HepG2 (cell line): ENCODE results near the gene SYNGR4. TPM values are rescaled to one million over a fixed set of nuclear protein-coding genes. Genes with fewer than 3 reads are reported as not detected.

Experiments used
- CREB1 ChIP-seq, 2 experiments: fragments of 450-650 bp in 1 of 2; IDR thresholded peaks; 2 replicates each; pipeline ENCODE4 v1.6.1; 2016 to 2017; ENCODE audit warnings: control low read depth in 1 of 2, mild to moderate bottlenecking in 1 of 2, missing compliant biosample characterization in 1 of 2, missing genetic modification characterization in 1 of 2
- CREM ChIP-seq, 2 experiments: sonication (generic) in 1 of 2; formaldehyde crosslinking in 1 of 2; IDR thresholded peaks; 2 replicates each; pipeline versions ENCODE4 v1.4.0 to v1.6.1; 2016 to 2020; ENCODE audit warnings: antibody characterized with exemption in 1 of 2, mild to moderate bottlenecking in 1 of 2, missing genetic modification reagents in 1 of 2
- FOXA1 ChIP-seq, 2 experiments: fragments of 450-650 bp in 1 of 2; sonication (generic) in 1 of 2; formaldehyde crosslinking in 1 of 2; IDR thresholded peaks; 2 replicates each; pipeline versions ENCODE4 v1.4.0 to v1.6.1; 2016 to 2020; ENCODE audit warnings: missing genetic modification reagents in 1 of 2
- HMGXB4 ChIP-seq, 2 experiments: sonication (generic) in 1 of 2; formaldehyde crosslinking in 1 of 2; IDR thresholded peaks; 2 replicates each; pipeline versions ENCODE4 v1.4.0 to v1.6.1; 2018 to 2020; ENCODE audit warnings: missing genetic modification reagents in 2 of 2, borderline replicate concordance in 1 of 2, low read depth in 1 of 2, mild to moderate bottlenecking in 1 of 2, missing biosample characterization in 1 of 2
- JUNB ChIP-seq: sonication (generic); formaldehyde crosslinking; IDR thresholded peaks from 2 replicates; pipeline ENCODE4 v1.8.0; 2022; ENCODE audit warnings: missing genetic modification reagents, mild to moderate bottlenecking, borderline replicate concordance
- KDM2A ChIP-seq: sonication (generic); formaldehyde crosslinking; IDR thresholded peaks from 2 replicates; pipeline ENCODE4 v1.4.0; 2020; ENCODE audit warnings: low read depth, missing genetic modification reagents, borderline replicate concordance
- POLR2G ChIP-seq: fragments of 200-400 bp; formaldehyde crosslinking; IDR thresholded peaks from 2 replicates; pipeline ENCODE4 v1.6.1; 2018; ENCODE audit warnings: mild to moderate bottlenecking, low read depth, low read length, moderate library complexity
- SNAPC4 ChIP-seq: sonication (generic); formaldehyde crosslinking; IDR thresholded peaks from 2 replicates; pipeline ENCODE4 v1.4.0; 2020; ENCODE audit warnings: mild to moderate bottlenecking, missing genetic modification reagents
- TAF1 ChIP-seq: sonication (generic); formaldehyde crosslinking; IDR thresholded peaks from 2 replicates; pipeline ENCODE4 v1.4.0; 2020; ENCODE audit warnings: missing genetic modification reagents
- THAP11 ChIP-seq: IDR thresholded peaks from 2 replicates; pipeline ENCODE4 v1.6.1; 2016; ENCODE audit warnings: missing biosample characterization, missing genetic modification reagents
- ZFX ChIP-seq: sonication (generic); formaldehyde crosslinking; IDR thresholded peaks from 2 replicates; pipeline ENCODE4 v1.4.0; 2020; ENCODE audit warnings: mild to moderate bottlenecking, low read depth, missing genetic modification reagents, moderate library complexity
- ZNF335 ChIP-seq: sonication (generic); formaldehyde crosslinking; IDR thresholded peaks from 2 replicates; pipeline ENCODE4 v1.4.0; 2020; ENCODE audit warnings: missing genetic modification reagents
- polyA plus RNA-seq, 8 experiments: library from polyadenylated mRNA; depleted of rRNA in 3 of 8; stranded (reverse) in 7 of 8; unstranded in 1 of 8; fragments of >200 nt; fragmentation: Illumina TruSeq in 4 of 8; extraction: Trizol in 4 of 8; gene quantifications; 2 replicates each; pipeline versions ENCODE4 v1.2.1 to v1.2.3, GENCODE V29; 2011 to 2016; ENCODE audit warnings: low read depth in 4 of 8, missing spikeins in 1 of 8, mixed read lengths in 1 of 8; ENCODE audit not compliant: insufficient read depth in 1 of 8
- total RNA-seq, 5 experiments: library from RNA; depleted of rRNA; stranded (reverse); fragments of >200 nt; fragmentation: Illumina TruSeq; extraction: Trizol; gene quantifications; 2 replicates each; pipeline ENCODE4 v1.2.3, GENCODE V29; 2016; ENCODE audit warnings: low read depth in 1 of 5
- TF ChIP-seq, protein P1 (sequence below): sonication (generic); formaldehyde crosslinking; IDR thresholded peaks from 2 replicates; pipeline ENCODE4 v1.5.1; 2020; ENCODE audit warnings: mild to moderate bottlenecking, missing genetic modification reagents, moderate library complexity

SYNGR4 gene
- total and polyA plus RNA-seq, 2 of the 13 experiments (the other 11 are each of a cell fraction or from before 2014, with no cell fraction given): not detected

DNA sequence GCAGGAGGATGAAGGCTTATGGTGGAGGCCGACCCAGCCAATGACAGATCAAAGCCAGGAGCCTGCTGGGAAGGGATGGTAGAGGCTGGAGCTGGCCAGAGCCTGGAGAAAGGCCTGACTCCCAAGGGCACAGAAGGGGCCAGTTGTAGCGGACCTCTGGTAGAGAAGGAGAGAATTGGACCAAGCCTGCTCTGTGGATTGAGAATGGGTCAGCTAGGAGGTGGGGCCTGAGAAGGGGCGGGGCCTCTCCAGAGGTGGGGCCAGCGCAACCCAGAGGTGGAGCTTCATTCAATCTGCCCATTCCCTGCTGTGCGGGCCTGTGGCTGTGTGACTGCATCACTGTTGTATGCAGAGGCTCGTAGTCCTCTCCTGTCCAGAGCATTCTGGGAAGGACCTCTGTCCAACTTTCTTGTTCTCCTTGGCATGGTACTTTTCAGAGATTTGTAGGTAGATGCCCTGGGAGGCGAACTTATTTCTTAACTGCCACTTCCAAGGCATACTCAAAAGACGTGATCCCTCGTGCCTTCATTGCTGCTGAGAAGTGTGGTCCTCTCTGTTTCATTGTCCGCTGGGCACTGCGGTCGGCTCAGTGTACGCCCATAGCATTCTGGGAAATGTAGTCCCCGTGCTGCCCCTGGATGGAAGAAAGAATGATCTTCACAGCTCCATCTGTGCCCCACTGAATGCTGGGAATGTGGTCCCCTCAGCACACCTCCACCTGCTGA is 36.0 kb downstream of the SYNGR4 start (continued):
- peak; percentile 45; the same call in 1 of the 2 replicates for TF ChIP-seq TAF1 (CRISPR knock-in tag)
- peak; percentile 98 for TF ChIP-seq THAP11 (CRISPR knock-in tag)
- peak; percentile 90 for TF ChIP-seq ZNF335 (CRISPR knock-in tag)
- no peak for TF ChIP-seq CREB1 (IDR thresholded peaks at IDR 0.05)
- no peak for TF ChIP-seq CREB1 (CRISPR knock-in tag; IDR thresholded peaks at IDR 0.05)
- TF ChIP-seq FOXA1 (IDR thresholded peaks at IDR 0.05): no peak
- TF ChIP-seq FOXA1 (CRISPR knock-in tag; IDR thresholded peaks at IDR 0.05): 0 out of 2 replicates have a peak, but pooled peaks have one; percentile 16
- no peak for TF ChIP-seq JUNB (CRISPR knock-in tag)
- peak; percentile 59 for TF ChIP-seq CREM (IDR thresholded peaks at IDR 0.05)
- TF ChIP-seq CREM (CRISPR knock-in tag; IDR thresholded peaks at IDR 0.05): no peak
- TF ChIP-seq KDM2A: 0 out of 2 replicates have a peak, but pooled peaks have one; percentile 24
- peak; percentile 95 for TF ChIP-seq SNAPC4 (CRISPR knock-in tag)
- 0 out of 4 replicates have a peak, but pooled peaks of 1 of the 2 experiments have one; percentile 38 for TF ChIP-seq HMGXB4 (CRISPR knock-in tag; IDR thresholded peaks at IDR 0.05; ENCODE audit: borderline replicate concordance in 1 of 2, low read depth in 1 of 2)
- TF ChIP-seq, protein P1, sequence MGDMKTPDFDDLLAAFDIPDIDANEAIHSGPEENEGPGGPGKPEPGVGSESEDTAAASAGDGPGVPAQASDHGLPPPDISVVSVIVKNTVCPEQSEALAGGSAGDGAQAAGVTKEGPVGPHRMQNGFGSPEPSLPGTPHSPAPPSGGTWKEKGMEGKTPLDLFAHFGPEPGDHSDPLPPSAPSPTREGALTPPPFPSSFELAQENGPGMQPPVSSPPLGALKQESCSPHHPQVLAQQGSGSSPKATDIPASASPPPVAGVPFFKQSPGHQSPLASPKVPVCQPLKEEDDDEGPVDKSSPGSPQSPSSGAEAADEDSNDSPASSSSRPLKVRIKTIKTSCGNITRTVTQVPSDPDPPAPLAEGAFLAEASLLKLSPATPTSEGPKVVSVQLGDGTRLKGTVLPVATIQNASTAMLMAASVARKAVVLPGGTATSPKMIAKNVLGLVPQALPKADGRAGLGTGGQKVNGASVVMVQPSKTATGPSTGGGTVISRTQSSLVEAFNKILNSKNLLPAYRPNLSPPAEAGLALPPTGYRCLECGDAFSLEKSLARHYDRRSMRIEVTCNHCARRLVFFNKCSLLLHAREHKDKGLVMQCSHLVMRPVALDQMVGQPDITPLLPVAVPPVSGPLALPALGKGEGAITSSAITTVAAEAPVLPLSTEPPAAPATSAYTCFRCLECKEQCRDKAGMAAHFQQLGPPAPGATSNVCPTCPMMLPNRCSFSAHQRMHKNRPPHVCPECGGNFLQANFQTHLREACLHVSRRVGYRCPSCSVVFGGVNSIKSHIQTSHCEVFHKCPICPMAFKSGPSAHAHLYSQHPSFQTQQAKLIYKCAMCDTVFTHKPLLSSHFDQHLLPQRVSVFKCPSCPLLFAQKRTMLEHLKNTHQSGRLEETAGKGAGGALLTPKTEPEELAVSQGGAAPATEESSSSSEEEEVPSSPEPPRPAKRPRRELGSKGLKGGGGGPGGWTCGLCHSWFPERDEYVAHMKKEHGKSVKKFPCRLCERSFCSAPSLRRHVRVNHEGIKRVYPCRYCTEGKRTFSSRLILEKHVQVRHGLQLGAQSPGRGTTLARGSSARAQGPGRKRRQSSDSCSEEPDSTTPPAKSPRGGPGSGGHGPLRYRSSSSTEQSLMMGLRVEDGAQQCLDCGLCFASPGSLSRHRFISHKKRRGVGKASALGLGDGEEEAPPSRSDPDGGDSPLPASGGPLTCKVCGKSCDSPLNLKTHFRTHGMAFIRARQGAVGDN: peak; percentile 59
- peak; percentile 60 for TF ChIP-seq POLR2G
- TF ChIP-seq ZFX (CRISPR knock-in tag): peak; percentile 73
